CD8-positive, alpha-beta memory T cell (primary cell): ENCODE measurements around the gene IGFBP7. TPM values are rescaled to one million over a fixed set of nuclear protein-coding genes. Genes with fewer than 3 reads are reported as not detected.

Experiments used
- CTCF ChIA-PET: fragments of 350-600 bp; sonication (Branson Sonifier 250); formaldehyde crosslinking; loops from one replicate; lab custom pipeline; 2021; ENCODE audit warnings: antibody characterized with exemption; lab: Charles Lee
- POLR2A ChIA-PET: fragments of 350-600 bp; sonication (Branson Sonifier 250); formaldehyde crosslinking; loops from one replicate; lab custom pipeline; 2021; ENCODE audit warnings: antibody characterized with exemption; lab: Charles Lee
- DNase-seq, 5 donors: peaks; one replicate each; pipeline versions ENCODE4 v3.0.0 to v3.0.0-alpha.2; 2020 to 2022; ENCODE audit warnings: mixed read lengths in 1 of 5
- H3K27ac ChIP-seq: one replicate; pipeline ENCODE4 v1.7.0; 2013; ENCODE audit warnings: low read depth, mild to moderate bottlenecking, low read length, moderate library complexity
- H3K27me3 ChIP-seq: 2 replicates; pipeline ENCODE4 v1.7.0; 2013; ENCODE audit warnings: low read length, mild to moderate bottlenecking; ENCODE audit not compliant: insufficient read depth, poor library complexity, severe bottlenecking
- H3K36me3 ChIP-seq: 2 replicates; pipeline ENCODE4 v1.7.0; 2013; ENCODE audit warnings: mild to moderate bottlenecking, low read length, moderate library complexity; ENCODE audit not compliant: insufficient read depth
- H3K4me1 ChIP-seq: 2 replicates; pipeline ENCODE4 v1.7.0; 2013; ENCODE audit warnings: mild to moderate bottlenecking, low read length, moderate library complexity; ENCODE audit not compliant: insufficient read depth
- H3K4me3 ChIP-seq: 2 replicates; pipeline ENCODE4 v1.7.0; 2013; ENCODE audit warnings: mild to moderate bottlenecking, low read length
- H3K9me3 ChIP-seq: 2 replicates; pipeline ENCODE4 v1.7.0; 2013; ENCODE audit warnings: mild to moderate bottlenecking, low read length
- H3K27ac Mint-ChIP-seq, 8 donors: one replicate each; pipeline ENCODE4 v1.8.0; 2020 to 2021; ENCODE audit warnings: mixed read lengths in 8 of 8, mild to moderate bottlenecking in 6 of 8, inconsistent platforms in 3 of 8, moderate library complexity in 3 of 8
- H3K27me3 Mint-ChIP-seq, 2 donors: one replicate each; pipeline ENCODE4 v1.8.0; 2020 to 2021; ENCODE audit warnings: mixed read lengths in 2 of 2, mild to moderate bottlenecking in 1 of 2, moderate library complexity in 1 of 2
- H3K36me3 Mint-ChIP-seq, 3 donors: one replicate each; pipeline ENCODE4 v1.8.0; 2020 to 2021; ENCODE audit warnings: mixed read lengths in 3 of 3, inconsistent platforms in 1 of 3, mild to moderate bottlenecking in 1 of 3
- H3K4me1 Mint-ChIP-seq, 3 donors: one replicate each; pipeline ENCODE4 v1.8.0; 2020 to 2021; ENCODE audit warnings: mixed read lengths in 3 of 3, inconsistent platforms in 1 of 3, mild to moderate bottlenecking in 1 of 3
- H3K4me3 Mint-ChIP-seq, 7 donors: one replicate each; pipeline ENCODE4 v1.8.0; 2020 to 2021; ENCODE audit warnings: mixed read lengths in 7 of 7, mild to moderate bottlenecking in 6 of 7, moderate library complexity in 4 of 7, inconsistent platforms in 2 of 7
- H3K9me3 Mint-ChIP-seq, 5 donors: one replicate each; pipeline ENCODE4 v1.8.0; 2020 to 2022; ENCODE audit warnings: mixed read lengths in 5 of 5, mild to moderate bottlenecking in 3 of 5, moderate library complexity in 2 of 5, inconsistent platforms in 1 of 5
- polyA plus RNA-seq: library from polyadenylated mRNA; unstranded; fragments of 300-500 nt; fragmentation: Illumina TruSeq; gene quantifications from one replicate; pipeline ENCODE4 v1.2.3, GENCODE V29; 2021
- total RNA-seq, 2 experiments: library from RNA; stranded (reverse); gene quantifications; one replicate each; pipeline ENCODE4 v1.2.3, GENCODE V29; 2021

The IGFBP7 gene
- total and polyA plus RNA-seq, 3 experiments from 2014 or later, result not detected

GRCh38 chr4:56990109-56990905 is 119.9 kb downstream of the IGFBP7 start:
- CTCF ChIA-PET, result interaction anchor here (1.7 kb wide), 1 partner anchor 12 kb away, joined by 6 read pairs; the partner anchor contains the start of gene NOA1

GRCh38 chr4:56986952-56987351 is 123.2 kb downstream of the IGFBP7 start:
- no peaks in the 10 kb centered on the region for H3K27me3 Mint-ChIP-seq
- CTCF ChIA-PET, result interaction anchor here (3.0 kb wide), 1 partner anchor 9 kb away, joined by 10 read pairs; the partner anchor contains the start of genes NOA1 and POLR2B
- peaks cover 52 to 79% (median 79%) of the 10 kb centered on the region in 3 donors for H3K4me1 Mint-ChIP-seq
- Histone ChIP-seq H3K27me3 (no peaks in the 10 kb centered on the region), H3K27ac (no peak overlapping the region), H3K4me1 (peaks cover 15% of the 10 kb centered on the region), H3K9me3 (no peaks in the 10 kb centered on the region), H3K36me3 (peaks cover 24% of the 10 kb centered on the region), H3K4me3 (no peak overlapping the region)
- DNase-seq, result no peak
- H3K9me3 Mint-ChIP-seq, result no peaks in the 10 kb centered on the region
- H3K36me3 Mint-ChIP-seq, result peaks cover 3 to 75% (median 25%) of the 10 kb centered on the region in 3 donors
- H3K27ac Mint-ChIP-seq, result no peak overlapping the region
- POLR2A ChIA-PET, result no interaction called here
- H3K4me3 Mint-ChIP-seq, result no peak overlapping the region

More at GRCh38 chr4:56990109-56990905, 119.9 kb downstream of the IGFBP7 start:
- Histone ChIP-seq H3K4me3 (no peak overlapping the region), H3K27me3 (no peaks in the 10 kb centered on the region), H3K9me3 (no peaks in the 10 kb centered on the region), H3K27ac (no peak overlapping the region), H3K4me1 (no peaks in the 10 kb centered on the region), H3K36me3 (peaks cover 37% of the 10 kb centered on the region)
- Mint-ChIP-seq H3K27me3 (no peaks in the 10 kb centered on the region), H3K36me3 (peaks cover 3 to 85% (median 28%) of the 10 kb centered on the region in 3 donors), H3K27ac (peak overlapping the region in 4 of 8 donors; percentile 1 to 64 (median 12)), H3K4me1 (peaks cover 35 to 72% (median 68%) of the 10 kb centered on the region in 3 donors), H3K9me3 (no peaks in the 10 kb centered on the region), H3K4me3 (no peak overlapping the region)
- no peak for DNase-seq
- POLR2A ChIA-PET, result no interaction called here

GRCh38 chr4:56986192-56986591 is 124.0 kb downstream of the IGFBP7 start:
- Mint-ChIP-seq H3K4me3 (no peak overlapping the region), H3K9me3 (no peaks in the 10 kb centered on the region), H3K27ac (no peak overlapping the region), H3K27me3 (no peaks in the 10 kb centered on the region), H3K36me3 (peaks cover 0 to 75% (median 18%) of the 10 kb centered on the region in 3 donors), H3K4me1 (peaks cover 55 to 79% (median 79%) of the 10 kb centered on the region in 3 donors)
- Histone ChIP-seq H3K4me3 (no peak overlapping the region), H3K27me3 (no peaks in the 10 kb centered on the region), H3K9me3 (no peaks in the 10 kb centered on the region), H3K4me1 (peaks cover 22% of the 10 kb centered on the region), H3K27ac (no peak overlapping the region), H3K36me3 (peaks cover 24% of the 10 kb centered on the region)
- DNase-seq, result no peak
- ChIA-PET POLR2A (no interaction called here), CTCF (interaction anchor here (3.0 kb wide), 1 partner anchor 9 kb away, joined by 10 read pairs; the partner anchor contains the start of genes NOA1 and POLR2B)

DNA sequence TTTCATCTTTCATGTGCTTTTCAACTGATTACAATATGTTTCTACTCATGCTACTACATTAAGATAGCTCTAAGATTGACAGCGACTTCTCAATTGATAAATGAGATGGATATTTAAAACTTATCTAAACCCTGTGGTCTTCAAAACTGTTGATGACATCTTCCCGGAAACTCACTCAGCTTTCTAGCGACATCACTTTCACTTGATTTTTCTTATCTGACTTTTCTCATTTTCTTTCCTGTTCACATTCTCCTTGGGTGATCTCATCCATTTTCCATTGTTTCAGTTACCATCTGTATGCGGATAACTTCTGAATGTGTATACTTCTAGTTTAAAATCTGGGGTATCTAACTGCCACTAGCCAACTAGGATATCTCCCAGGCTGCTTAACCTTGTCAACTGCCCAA is 128.4 kb downstream of the IGFBP7 start:
- CTCF ChIA-PET, result no interaction called here
- H3K27ac Mint-ChIP-seq, result peak overlapping the region; percentile 9 to 99 (median 65)
- POLR2A ChIA-PET, result no interaction called here
- Histone ChIP-seq H3K4me1 (peaks cover 39% of the 10 kb centered on the region), H3K4me3 (no peak overlapping the region), H3K36me3 (peaks cover 12% of the 10 kb centered on the region), H3K27ac (peak overlapping the region; percentile 30), H3K27me3 (no peaks in the 10 kb centered on the region), H3K9me3 (no peaks in the 10 kb centered on the region)
- peak overlapping the region; percentile 64 to 100 (median 88) for H3K4me3 Mint-ChIP-seq
- peaks cover 0 to 57% (median 8%) of the 10 kb centered on the region in 3 donors for H3K36me3 Mint-ChIP-seq
- no peaks in the 10 kb centered on the region for H3K9me3 Mint-ChIP-seq
- H3K4me1 Mint-ChIP-seq, result peaks cover 61 to 80% (median 65%) of the 10 kb centered on the region in 3 donors
- H3K27me3 Mint-ChIP-seq, result no peaks in the 10 kb centered on the region
- no peak for DNase-seq

Other genes starting within 250 kb of the IGFBP7 start
- gene REST, start 202.5 kb downstream of the IGFBP7 start, total RNA-seq, result 10 to 100 TPM; 45.2 to 46.6 TPM
- gene REST, start 202.5 kb downstream of the IGFBP7 start, polyA plus RNA-seq, result 177 TPM
- gene NOA1, start 132.8 kb downstream of the IGFBP7 start, total RNA-seq, result 10 to 100 TPM; 22.0 TPM
- 20.7 TPM for gene NOA1, start 132.8 kb downstream of the IGFBP7 start, polyA plus RNA-seq
- gene POLR2B, start 131.5 kb downstream of the IGFBP7 start, total RNA-seq, result 100 to 1,000 TPM; 122 to 129 TPM
- 61.0 TPM for gene POLR2B, start 131.5 kb downstream of the IGFBP7 start, polyA plus RNA-seq